ENCODE measurements around the gene MCAM.

The MCAM gene

DNA sequence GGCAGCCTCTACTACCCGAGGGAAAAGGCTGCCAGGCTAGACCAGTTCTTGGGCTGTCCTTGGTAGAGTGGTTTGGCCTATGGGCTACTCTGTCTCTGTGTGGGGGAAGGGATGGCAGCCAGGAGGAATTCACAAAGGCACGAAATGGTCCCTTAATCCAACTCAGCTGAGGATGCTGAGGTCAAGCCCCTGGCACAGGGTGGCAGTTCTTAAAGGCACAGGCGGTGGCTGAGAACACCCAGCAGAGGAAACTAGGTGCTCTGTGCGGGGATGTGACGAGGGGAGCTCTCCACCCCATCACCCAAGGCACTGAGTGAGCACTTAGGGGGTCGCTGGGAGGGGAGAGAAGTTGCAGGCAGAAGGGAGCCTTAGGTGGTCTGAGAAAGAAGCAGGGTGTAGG, 29.7 kb upstream of the MCAM start, which contains the start of gene MFRP:
MFRP (minus strand) TSS at position 101 of the 400 bp plus-strand sequence. CDS start 192 bp downstream, outside the sequence.
- DNase-seq (ENCODE audit: low read depth): no peak
- H3K4me3 ChIP-seq (ENCODE audit: control insufficient read depth, low read depth, low read length): no peak within 1 kb of the TSS
- TF ChIP-seq, protein P1, sequence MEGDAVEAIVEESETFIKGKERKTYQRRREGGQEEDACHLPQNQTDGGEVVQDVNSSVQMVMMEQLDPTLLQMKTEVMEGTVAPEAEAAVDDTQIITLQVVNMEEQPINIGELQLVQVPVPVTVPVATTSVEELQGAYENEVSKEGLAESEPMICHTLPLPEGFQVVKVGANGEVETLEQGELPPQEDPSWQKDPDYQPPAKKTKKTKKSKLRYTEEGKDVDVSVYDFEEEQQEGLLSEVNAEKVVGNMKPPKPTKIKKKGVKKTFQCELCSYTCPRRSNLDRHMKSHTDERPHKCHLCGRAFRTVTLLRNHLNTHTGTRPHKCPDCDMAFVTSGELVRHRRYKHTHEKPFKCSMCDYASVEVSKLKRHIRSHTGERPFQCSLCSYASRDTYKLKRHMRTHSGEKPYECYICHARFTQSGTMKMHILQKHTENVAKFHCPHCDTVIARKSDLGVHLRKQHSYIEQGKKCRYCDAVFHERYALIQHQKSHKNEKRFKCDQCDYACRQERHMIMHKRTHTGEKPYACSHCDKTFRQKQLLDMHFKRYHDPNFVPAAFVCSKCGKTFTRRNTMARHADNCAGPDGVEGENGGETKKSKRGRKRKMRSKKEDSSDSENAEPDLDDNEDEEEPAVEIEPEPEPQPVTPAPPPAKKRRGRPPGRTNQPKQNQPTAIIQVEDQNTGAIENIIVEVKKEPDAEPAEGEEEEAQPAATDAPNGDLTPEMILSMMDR (conservative IDR thresholded peaks at IDR 0.05; ENCODE audit: control insufficient read depth, insufficient read depth, low read depth, low read length): no peak

DNA sequence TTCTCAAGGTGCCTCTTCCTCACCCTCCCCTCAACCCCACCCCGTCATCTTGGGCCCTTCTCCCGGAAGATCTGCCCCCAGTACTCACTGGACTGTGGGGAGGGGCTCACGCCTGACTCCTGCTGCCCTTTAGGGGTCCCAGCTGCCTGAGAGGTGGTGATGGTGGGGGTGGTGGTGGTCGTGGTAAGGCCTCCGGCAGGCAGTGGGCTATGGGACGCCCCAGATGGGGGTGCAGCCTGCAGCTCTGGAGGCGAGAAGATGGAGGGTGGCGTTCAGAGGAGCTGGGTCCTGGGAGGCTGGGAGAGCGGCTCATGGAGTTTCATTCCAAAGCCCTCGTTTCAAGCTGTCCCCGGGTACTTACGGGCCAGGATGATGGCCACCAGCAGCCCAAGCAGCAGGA, 28.8 kb upstream of the MCAM start:
- H3K4me3 ChIP-seq (ENCODE audit: control insufficient read depth, low read depth, low read length): no peak overlapping the region
- TF ChIP-seq, protein P1 (conservative IDR thresholded peaks at IDR 0.05; ENCODE audit: control insufficient read depth, insufficient read depth, low read depth, low read length): no peak
- no peak for DNase-seq (ENCODE audit: low read depth)

DNA sequence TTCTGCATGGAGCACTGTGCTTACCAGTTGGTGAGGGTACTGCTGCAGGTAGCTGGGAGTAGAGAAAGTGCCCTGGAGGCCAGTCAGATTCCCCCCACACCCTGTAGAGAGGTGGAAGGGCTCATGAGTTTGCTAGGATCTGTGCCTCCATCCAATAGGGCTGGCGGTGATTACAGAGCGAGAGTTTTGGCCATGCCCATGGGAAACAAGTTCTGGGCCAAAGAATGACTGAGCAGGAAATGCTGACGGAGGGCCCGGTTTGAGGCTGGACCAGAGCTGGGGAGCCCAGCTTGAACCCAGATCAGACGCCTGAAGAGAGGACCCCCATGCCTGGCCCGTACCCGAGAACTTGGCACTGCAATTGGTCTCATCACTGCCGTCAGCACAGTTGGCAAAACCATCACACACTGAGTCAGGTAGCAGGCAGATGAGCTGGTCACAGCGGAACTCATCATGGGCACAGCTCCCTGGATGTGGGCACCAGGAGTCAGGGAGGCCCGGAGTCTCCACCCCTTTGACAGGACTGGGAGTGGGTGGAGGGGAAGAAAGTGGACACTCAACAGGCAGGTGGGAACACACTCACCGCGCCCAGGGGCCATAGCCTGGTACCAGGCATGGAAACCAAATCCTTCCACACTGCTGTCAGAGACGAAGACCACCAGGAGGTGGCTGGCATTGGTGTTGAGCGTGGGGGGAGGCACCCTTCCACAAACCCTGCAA, 27.5 kb upstream of the MCAM start:
- H3K4me3 ChIP-seq (ENCODE audit: control insufficient read depth, low read depth, low read length): no peak overlapping the region
- DNase-seq (ENCODE audit: low read depth): no peak
- TF ChIP-seq, protein P1 (conservative IDR thresholded peaks at IDR 0.05; ENCODE audit: control insufficient read depth, insufficient read depth, low read depth, low read length): no peak

DNA sequence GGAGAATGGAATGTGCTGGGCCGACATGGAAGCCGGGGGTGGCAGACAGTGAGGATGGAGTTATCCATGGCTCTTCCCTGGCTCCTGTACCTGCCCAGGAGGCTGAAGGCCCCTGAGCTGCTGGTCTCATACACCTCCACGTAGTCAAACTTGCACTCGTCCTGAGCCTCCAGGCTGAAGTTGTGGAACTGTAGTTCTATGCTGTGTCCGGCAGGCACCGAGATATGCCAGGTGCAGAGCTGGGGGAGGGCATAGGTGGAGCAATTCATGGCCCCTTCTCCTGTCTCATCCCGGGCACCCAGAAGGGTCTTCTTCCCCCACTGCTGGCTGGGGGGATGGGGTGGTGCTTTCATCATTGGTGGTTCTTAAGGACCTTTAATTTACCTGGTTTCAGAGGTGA, 26.8 kb upstream of the MCAM start:
- no peak for DNase-seq (ENCODE audit: low read depth)
- H3K4me3 ChIP-seq (ENCODE audit: control insufficient read depth, low read depth, low read length): no peak overlapping the region
- TF ChIP-seq, protein P1 (conservative IDR thresholded peaks at IDR 0.05; ENCODE audit: control insufficient read depth, insufficient read depth, low read depth, low read length): no peak

DNA sequence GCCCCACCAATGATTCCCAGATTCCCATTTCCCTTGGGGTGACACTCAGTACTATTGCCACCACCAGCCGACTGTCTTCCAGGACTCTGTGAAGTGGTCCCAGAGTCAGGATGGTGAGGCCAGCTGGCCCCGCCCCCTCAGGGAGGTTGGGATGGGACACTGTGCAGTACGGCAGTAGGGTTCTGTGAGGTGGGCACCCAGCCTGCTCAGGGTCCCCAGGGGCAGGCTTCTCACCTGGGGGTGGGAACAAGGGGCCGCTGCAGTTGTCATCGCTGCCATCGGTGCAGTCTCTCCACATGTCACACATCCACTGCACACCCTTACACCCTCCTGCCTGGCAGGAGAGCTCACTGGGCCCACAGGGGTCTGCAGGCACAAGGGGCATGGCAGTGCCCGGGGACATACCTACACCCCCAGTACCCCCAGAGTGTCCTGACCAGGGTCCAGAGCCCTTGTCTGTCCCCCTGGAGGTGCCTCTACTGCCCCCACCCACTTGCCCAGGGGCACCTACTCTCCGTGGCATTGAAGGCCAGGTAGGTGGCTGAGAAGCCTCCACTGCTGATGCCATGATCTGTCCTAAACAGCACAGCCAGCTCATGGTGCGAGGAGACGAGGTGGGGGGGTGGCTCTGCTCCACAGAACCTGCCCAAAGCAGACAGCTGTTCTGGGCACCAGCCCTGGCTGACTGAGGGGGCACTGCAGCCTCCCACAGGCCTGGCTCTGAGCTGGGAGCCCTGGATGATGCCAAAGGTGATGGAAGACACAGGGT, 25.6 kb upstream of the MCAM start:
- no peak for DNase-seq (ENCODE audit: low read depth)
- TF ChIP-seq, protein P1 (conservative IDR thresholded peaks at IDR 0.05; ENCODE audit: control insufficient read depth, insufficient read depth, low read depth, low read length): no peak
- no peak overlapping the region for H3K4me3 ChIP-seq (ENCODE audit: control insufficient read depth, low read depth, low read length)

DNA sequence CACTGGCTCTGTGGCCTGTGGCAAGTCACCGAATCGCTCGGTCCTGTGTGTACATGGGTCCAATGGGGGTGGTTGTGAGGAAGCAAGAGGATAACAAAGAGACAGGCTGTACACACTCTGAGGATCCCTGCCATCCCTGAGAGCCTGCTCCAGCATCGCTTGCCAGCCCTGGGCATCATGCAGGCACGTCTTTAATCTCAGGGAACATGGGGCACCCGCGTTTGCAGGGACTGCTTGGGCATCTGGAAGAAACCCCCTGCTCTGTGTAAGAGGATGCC, 25.0 kb upstream of the MCAM start:
- TF ChIP-seq, protein P1 (conservative IDR thresholded peaks at IDR 0.05; ENCODE audit: control insufficient read depth, insufficient read depth, low read depth, low read length): no peak
- no peak overlapping the region for H3K4me3 ChIP-seq (ENCODE audit: control insufficient read depth, low read depth, low read length)
- DNase-seq (ENCODE audit: low read depth): no peak
